OCI-LY7 (cell line): ENCODE results near the gene RUNDC3A. TPM values are rescaled to one million over a fixed set of nuclear protein-coding genes. Genes with fewer than 3 reads are reported as not detected.

Experiments
- BruUV-seq: library from RNA; stranded (reverse); fragments of 400-500 nt; replicated peaks from 2 replicates; lab custom pipeline; 2021; lab: Mats Ljungman, UMichigan
- CTCF ChIA-PET: fragments of 300-600 bp; sonication (Branson Sonifier 250); formaldehyde crosslinking; loops from one replicate; lab custom pipeline; 2022; ENCODE audit warnings: antibody characterized with exemption; ENCODE audit not compliant: unreplicated experiment; lab: Charles Lee
- POLR2A ChIA-PET: fragments of 300-600 bp; sonication (Branson Sonifier 250); formaldehyde crosslinking; loops from one replicate; lab custom pipeline; 2022; ENCODE audit warnings: antibody characterized with exemption; lab: Charles Lee
- DNase-seq: peaks from one replicate; pipeline ENCODE4 v3.0.0-alpha.2; 2015; ENCODE audit warnings: low spot score
- H2AFZ ChIP-seq: fragments of 200-600 bp; sonication (generic), shearing (Covaris generic); 2 replicates; pipeline ENCODE4 v1.6.1; 2014; ENCODE audit warnings: mild to moderate bottlenecking, antibody characterized with exemption, low read length, moderate library complexity
- H3K27ac ChIP-seq: fragments of 200-600 bp; sonication (generic); 2 replicates; pipeline ENCODE4 v1.5.1; 2014; ENCODE audit warnings: mixed run types, low read depth, mild to moderate bottlenecking, moderate library complexity, low read length, inconsistent platforms; ENCODE audit not compliant: poor library complexity, severe bottlenecking
- H3K36me3 ChIP-seq: fragments of 200-600 bp; sonication (generic); 2 replicates; pipeline ENCODE4 v1.6.1; 2014; ENCODE audit warnings: mild to moderate bottlenecking, antibody characterized with exemption, low read length, moderate library complexity, mixed read lengths; ENCODE audit not compliant: insufficient read depth
- H3K4me1 ChIP-seq: fragments of 200-600 bp; sonication (generic); 2 replicates; pipeline ENCODE4 v1.5.1; 2014; ENCODE audit warnings: mild to moderate bottlenecking, low read length; ENCODE audit not compliant: insufficient read depth, poor library complexity, severe bottlenecking
- H3K4me2 ChIP-seq: fragments of 200-600 bp; sonication (generic); 2 replicates; pipeline ENCODE4 v1.6.1; 2014; ENCODE audit warnings: mild to moderate bottlenecking, low read length
- H3K4me3 ChIP-seq: fragments of 200-600 bp; sonication (generic); 2 replicates; pipeline ENCODE4 v1.5.1; 2014; ENCODE audit warnings: mild to moderate bottlenecking, low read depth, low read length; ENCODE audit not compliant: poor library complexity, severe bottlenecking
- H3K79me2 ChIP-seq: fragments of 200-600 bp; sonication (generic); 2 replicates; pipeline ENCODE4 v1.6.1; 2016; ENCODE audit warnings: low read depth, mild to moderate bottlenecking, low read length, moderate library complexity, mixed read lengths; ENCODE audit not compliant: insufficient read depth
- H3K9me2 ChIP-seq: fragments of 200-600 bp; sonication (generic); 2 replicates; pipeline ENCODE4 v1.6.1; 2016; ENCODE audit warnings: mild to moderate bottlenecking, low read length, mixed read lengths; ENCODE audit not compliant: insufficient read depth
- H3K9me3 ChIP-seq: fragments of 200-600 bp; sonication (generic); 2 replicates; pipeline ENCODE4 v1.6.1; 2014; ENCODE audit warnings: mild to moderate bottlenecking, mixed run types, low read length, mixed read lengths
- H4K20me1 ChIP-seq: fragments of 200-600 bp; sonication (generic); 2 replicates; pipeline ENCODE4 v1.6.1; 2014; ENCODE audit warnings: mild to moderate bottlenecking, antibody characterized with exemption, low read length, moderate library complexity, mixed read lengths; ENCODE audit not compliant: insufficient read depth
- CTCF ChIP-seq: fragments of 200-600 bp; sonication (generic); conservative IDR thresholded peaks from 2 replicates; pipeline ENCODE4 v1.5.1; 2014; ENCODE audit warnings: mild to moderate bottlenecking, antibody characterized with exemption, low read length, moderate library complexity, mixed read lengths
- EZH2phosphoT487 ChIP-seq: fragments of 200-600 bp; sonication (generic); IDR thresholded peaks from 2 replicates; pipeline ENCODE4 v1.6.1; 2018; ENCODE audit warnings: low read depth, borderline replicate concordance, mild to moderate bottlenecking, mixed run types, antibody characterized with exemption, low read length, moderate library complexity, mixed read lengths
- intact Hi-C: fragments of 100-400 bp; cut with micrococcal nuclease; formaldehyde crosslinking; loops from one replicate; pipeline ENCODE4 v1.10.0; 2022; ENCODE audit not compliant: unreplicated experiment
- total RNA-seq, 2 experiments: library from RNA; depleted of rRNA in 1 of 2; stranded (reverse); fragments of >200 nt in 1 of 2; shearing (Covaris generic) in 1 of 2; gene quantifications; 2 replicates each; pipeline ENCODE4 v1.2.3, GENCODE V29; 2014 to 2022

The RUNDC3A gene
- total RNA-seq, 2 experiments from 2014 or later = 0.09 TPM; not detected in 1

GRCh38 chr17:44317545-44317944 lies 9.1 kb downstream of the RUNDC3A start:
- no TSS peak for BruUV-seq
- no peaks in the 10 kb centered on the region for H4K20me1 ChIP-seq
- TF ChIP-seq EZH2phosphoT487 (no peak), CTCF (no peak)
- intact Hi-C loops = no loop called here
- no peaks in the 10 kb centered on the region for H3K9me3 ChIP-seq
- no peak overlapping the region for H3K4me3 ChIP-seq
- H2AFZ ChIP-seq = no peak overlapping the region
- no peak overlapping the region for H3K4me2 ChIP-seq
- peaks cover 35% of the 10 kb centered on the region for H3K36me3 ChIP-seq
- DNase-seq = no peak
- no peaks in the 10 kb centered on the region for H3K9me2 ChIP-seq
- ChIA-PET POLR2A (no interaction called here), CTCF (no interaction called here)
- H3K27ac ChIP-seq = no peak overlapping the region
- H3K4me1 ChIP-seq = no peaks in the 10 kb centered on the region
- no peaks in the 10 kb centered on the region for H3K79me2 ChIP-seq

- H3K4me2 ChIP-seq = no peak overlapping the region
- no peak overlapping the region for H3K4me3 ChIP-seq
- CTCF ChIA-PET = no interaction called here
- no peaks in the 10 kb centered on the region for H3K79me2 ChIP-seq
- POLR2A ChIA-PET = no interaction called here
- no peaks in the 10 kb centered on the region for H3K9me3 ChIP-seq
- DNase-seq = no peak
- no peak for TF ChIP-seq CTCF
- H3K36me3 ChIP-seq = peaks cover 41% of the 10 kb centered on the region
- no peaks in the 10 kb centered on the region for H3K9me2 ChIP-seq
- no peak overlapping the region for H2AFZ ChIP-seq
- BruUV-seq = no TSS peak
- H4K20me1 ChIP-seq = no peaks in the 10 kb centered on the region
- H3K27ac ChIP-seq = no peak overlapping the region
- no peaks in the 10 kb centered on the region for H3K4me1 ChIP-seq
- intact Hi-C loops = no loop called here
Measured at GRCh38 chr17:44318077-44318892, 9.9 kb downstream of the RUNDC3A start.

- no peaks in the 10 kb centered on the region for H3K9me2 ChIP-seq
- H3K27ac ChIP-seq = no peak overlapping the region
- no TSS peak for BruUV-seq
- H3K9me3 ChIP-seq = no peaks in the 10 kb centered on the region
- no peak for DNase-seq
- peaks cover 41% of the 10 kb centered on the region for H3K36me3 ChIP-seq
- H2AFZ ChIP-seq = no peak overlapping the region
- peaks cover 7% of the 10 kb centered on the region for H3K4me1 ChIP-seq
- H4K20me1 ChIP-seq = no peaks in the 10 kb centered on the region
- H3K4me3 ChIP-seq = no peak overlapping the region
- intact Hi-C loops = loop anchor here (10.0 kb wide), 1 partner anchor 245 kb away; the partner anchor contains the start of gene G6PC3
- ChIA-PET CTCF (no interaction called here), POLR2A (no interaction called here)
- TF ChIP-seq CTCF (no peak), EZH2phosphoT487 (no peak)
- H3K79me2 ChIP-seq = peaks cover 11% of the 10 kb centered on the region
- no peak overlapping the region for H3K4me2 ChIP-seq
Measured at GRCh38 chr17:44320066-44320465, 11.7 kb downstream of the RUNDC3A start.
